Measurements from ENCODE around the gene ORAI2.
"Not testable (repeated sequence)": the region's sequence is repeated elsewhere in the genome, so short reads cannot be mapped to it uniquely, and the experiment has no call there.

The ORAI2 gene

GRCh38 chr7:102450242-102450641 lies 16.9 kb downstream of the ORAI2 start:
- no peak for DNase-seq

DNA sequence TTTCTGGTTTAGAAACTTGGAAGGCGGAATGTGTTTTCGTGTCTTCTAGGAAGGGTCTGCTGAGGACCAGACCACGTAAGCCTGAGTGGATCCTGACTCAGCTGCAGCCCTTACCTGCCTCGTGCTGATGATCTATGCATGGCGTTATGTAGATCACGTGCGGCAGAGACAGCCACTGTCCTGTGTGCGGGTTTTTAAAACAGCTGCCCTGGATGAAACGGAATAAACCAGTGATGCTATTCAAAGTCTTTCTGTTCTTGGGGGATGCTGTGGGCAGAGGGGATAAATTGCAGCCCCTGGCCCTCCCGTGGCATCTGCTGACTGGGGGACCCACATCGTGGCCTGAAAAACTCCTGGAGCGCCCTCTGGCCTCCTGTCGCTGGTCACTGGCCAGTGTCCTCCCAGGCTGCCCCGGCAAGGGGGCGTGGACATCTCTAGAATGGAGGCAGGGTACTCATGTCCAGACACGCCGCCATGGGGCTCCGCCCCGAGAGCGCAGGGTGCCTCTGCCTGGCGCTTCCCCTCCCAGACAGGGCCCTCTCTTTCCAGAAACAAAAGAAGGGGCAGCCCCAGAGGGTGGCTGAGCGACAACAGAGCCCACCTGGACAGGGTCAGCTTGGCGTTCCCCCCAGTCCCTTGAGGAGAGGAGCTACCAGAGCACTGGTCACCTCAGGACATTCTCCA lies 18.1 kb downstream of the ORAI2 start:
- DNase-seq: no peak

DNA sequence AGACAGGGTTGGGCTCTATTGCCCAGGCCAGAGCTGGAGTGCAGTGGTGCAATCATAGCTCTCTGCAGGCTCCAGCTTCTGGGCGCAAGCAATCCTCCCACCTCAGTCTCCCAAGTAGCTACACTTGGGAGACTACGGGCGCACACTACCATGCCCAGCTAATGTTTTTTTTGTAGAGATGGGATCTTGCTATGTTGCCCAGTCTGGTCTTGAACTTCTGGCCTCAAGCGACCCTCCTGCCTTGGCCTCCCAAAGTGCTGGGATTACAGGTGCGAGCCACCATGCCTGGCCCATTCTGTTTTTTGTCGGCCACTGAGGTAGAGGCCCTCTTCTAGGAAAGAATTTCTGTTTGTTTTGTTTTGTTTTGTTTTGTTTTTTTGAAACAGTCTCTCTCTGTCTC lies 19.1 kb downstream of the ORAI2 start:
- DNase-seq: no peak

DNA sequence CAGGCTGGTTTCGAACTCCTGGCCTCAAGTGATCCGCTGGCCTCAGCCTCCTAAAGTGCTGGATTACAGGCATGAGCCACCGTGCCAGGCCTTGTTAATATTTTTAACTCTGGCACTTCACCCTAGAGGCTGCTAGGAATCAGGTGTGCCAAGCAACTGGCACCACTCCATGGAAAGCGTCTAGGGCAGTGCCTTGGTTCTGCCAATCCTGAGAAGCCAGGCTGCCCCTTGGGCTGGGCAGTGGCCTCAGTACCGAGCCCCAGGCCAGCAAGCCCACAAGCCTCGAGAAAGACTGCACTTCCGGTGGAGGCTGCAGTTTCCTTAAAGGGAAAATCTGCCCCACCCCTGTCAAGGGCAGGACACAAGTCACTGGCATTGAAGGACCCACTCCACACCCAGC lies 19.9 kb downstream of the ORAI2 start:
- no peak for DNase-seq

- DNase-seq: peak; percentile 10
Observed at GRCh38 chr7:102454468-102454867, 21.1 kb downstream of the ORAI2 start.

GRCh38 chr7:102454932-102455331 lies 21.6 kb downstream of the ORAI2 start:
- DNase-seq: not testable (repeated sequence)

DNA sequence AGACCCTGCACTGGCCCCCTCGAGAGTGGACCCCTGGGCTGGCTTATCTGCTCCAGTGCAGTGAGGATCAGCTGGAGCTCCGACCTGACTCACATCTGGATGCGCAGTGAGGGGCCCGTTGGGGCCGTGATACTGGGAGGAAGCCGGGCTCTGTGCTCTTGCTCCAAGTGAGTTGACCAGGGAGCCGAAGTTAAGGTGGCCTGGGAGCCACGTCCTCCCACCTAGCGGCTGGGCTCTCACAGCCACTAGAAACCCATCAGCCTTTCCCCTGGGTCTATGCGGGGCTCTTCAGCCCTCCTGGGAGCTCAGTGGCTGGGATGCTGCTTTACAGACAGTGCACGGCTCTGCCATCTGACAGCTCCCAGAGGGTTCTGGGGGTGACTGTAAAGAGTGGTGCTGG lies 22.2 kb downstream of the ORAI2 start:
- DNase-seq: no peak

DNA sequence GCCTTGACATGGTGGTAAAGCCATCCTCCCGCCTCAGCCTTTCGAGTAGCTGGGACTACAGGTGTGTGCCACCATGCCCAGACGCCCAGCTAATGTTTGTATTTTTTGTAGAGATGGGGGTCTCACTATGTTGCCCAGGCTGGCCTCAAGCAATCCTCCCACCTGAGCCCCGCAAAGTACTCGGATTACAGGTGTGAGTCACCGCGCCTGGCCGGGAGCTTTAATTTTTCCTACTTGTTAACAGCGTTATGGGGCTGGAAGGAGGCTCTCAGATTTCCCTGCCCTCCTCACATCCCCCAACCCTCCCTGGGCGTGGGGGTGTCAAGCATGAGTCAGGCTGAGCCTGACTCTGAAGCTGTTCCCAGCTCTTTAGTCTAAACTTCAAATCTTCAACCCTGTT lies 23.0 kb downstream of the ORAI2 start:
- DNase-seq: no peak

GRCh38 chr7:102457352-102457924 lies 24.1 kb downstream of the ORAI2 start:
- no peak for DNase-seq

- no peak for DNase-seq
Observed at GRCh38 chr7:102459221-102459844, 26.0 kb downstream of the ORAI2 start.

DNA sequence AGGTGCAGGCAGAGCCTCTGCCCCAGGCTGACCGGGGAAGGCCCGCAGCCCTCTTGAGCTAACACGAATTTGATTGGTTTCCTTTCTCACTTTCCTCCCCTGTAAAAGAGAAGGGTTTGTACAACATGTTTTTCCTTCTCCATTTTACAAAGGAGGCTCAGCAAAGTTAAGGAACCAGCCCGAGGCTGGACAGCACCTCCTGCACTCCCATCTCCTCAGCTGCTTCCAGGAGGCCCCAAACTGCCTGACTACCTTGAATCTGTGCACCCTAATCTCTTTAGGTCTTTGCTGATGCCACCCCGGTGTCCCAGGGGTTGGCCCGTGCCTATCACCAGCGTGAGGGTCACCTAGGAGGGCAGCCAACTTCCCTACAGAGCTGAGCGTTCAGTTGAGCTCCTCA lies 27.1 kb downstream of the ORAI2 start:
- no peak for DNase-seq

GRCh38 chr7:102463841-102464576 lies 30.6 kb downstream of the ORAI2 start:
- no peak for DNase-seq

DNA sequence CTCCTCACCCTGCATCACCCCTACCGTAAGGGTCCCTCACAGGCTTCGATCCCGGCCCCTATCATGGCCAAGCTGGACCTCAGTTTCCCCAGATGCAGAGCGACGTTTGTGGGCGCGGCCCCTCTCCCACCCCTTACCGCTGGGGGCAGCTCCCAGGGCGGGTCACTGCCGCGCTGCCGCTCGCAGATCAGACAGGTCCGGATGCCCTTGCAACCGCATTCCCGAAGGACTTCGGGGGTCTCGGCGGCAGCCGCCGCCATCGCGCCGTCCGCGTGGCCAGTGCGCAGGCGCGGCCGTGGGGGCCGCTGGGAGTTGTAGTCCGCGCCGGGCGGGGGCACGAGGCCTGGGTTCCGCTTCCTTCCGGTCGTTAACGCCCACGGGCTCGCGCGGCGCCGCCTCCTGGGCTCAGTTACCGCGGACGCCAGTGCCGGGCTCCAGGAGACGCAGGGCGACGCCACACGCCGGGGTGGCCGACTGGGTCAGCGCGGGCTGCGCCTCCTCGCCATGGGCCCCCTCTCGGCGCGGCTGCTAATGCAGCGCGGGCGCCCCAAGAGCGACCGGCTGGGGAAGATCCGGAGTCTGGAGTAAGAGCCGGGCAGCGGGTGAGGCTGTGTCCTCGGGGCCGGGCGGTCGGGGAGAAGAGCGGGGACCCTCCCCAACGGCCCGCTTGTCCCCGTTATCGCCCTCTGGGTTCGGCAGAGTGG lies 31.4 kb downstream of the ORAI2 start, which contains the start of the genes ALKBH4 and LRWD1:
TSS of gene ALKBH4 (minus strand) at position 287 of the 704 bp plus-strand sequence. CDS start at position 260, 27 bp downstream.
TSS of gene LRWD1 (plus strand) at position 408 of the 704 bp plus-strand sequence. CDS start at position 505, 97 bp downstream.
- peak; percentile 58 for DNase-seq

- DNase-seq: no peak
Observed at GRCh38 chr7:102466097-102466496, 32.7 kb downstream of the ORAI2 start.

- DNase-seq: no peak
Observed at GRCh38 chr7:102467581-102468477, 34.5 kb downstream of the ORAI2 start.

DNA sequence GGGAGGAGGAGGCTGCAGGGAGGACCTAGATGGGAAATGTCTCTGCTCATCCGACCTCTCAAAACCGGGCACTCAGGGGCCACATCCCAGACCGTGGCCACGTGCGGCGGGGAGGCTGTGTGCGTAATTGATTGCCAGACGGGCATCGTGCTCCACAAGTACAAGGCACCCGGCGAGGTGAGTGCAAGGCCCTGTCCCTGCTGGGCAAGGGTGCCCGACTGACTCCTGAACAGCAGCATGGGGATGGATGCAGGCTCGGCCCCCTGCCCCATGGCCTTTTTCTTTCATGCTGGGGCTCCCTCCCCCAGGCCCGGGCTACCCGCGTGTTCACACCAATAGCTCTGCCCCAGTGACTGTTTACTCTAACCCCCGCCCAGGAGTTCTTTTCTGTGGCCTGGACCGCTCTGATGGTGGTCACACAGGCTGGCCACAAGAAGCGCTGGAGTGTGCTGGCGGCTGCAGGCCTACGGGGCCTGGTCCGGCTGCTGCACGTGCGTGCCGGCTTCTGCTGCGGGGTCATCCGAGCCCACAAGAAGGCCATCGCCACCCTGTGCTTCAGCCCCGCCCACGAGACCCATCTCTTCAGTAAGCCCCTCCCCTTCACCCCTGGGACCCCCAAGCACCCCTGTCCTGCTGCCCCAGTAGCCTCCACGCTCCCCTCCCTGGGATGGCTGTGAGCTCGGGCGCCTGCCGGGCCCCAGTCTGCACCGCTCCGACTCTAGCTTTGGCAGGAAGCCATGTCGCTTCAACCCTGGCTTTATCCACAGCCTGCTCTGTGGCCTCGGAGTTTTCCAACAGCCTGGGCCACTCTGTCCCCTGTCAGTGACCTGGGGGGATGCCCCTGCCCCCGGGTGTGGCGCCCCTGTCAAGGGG lies 35.3 kb downstream of the ORAI2 start:
- no peak for DNase-seq

DNA sequence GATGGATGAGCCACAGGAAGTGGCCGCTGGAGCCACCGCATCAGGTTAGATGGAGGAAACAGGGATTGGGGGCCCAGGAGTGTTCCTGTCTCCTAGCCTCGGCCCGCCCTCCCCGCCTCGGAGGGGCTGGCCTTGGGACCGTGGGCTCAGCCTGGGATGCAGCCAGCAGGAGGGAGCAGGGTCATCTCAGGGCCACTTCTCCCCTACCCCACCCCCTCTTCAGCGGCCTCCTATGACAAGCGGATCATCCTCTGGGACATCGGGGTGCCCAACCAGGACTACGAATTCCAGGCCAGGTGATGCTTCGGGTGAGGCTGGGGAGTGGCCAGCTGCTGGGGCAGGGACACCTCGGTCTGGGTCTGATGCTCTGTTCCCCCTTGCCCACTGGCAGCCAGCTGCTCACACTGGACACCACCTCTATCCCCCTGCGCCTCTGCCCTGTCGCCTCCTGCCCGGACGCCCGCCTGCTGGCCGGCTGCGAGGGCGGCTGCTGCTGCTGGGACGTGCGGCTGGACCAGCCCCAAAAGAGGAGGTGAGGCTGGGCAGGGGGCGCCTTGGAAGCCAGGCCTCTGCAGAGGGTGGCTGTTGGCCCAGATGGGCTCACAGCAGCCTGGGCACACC lies 36.1 kb downstream of the ORAI2 start:
- no peak for DNase-seq

- no peak for DNase-seq
Observed at GRCh38 chr7:102469972-102470825, 36.8 kb downstream of the ORAI2 start.

DNA sequence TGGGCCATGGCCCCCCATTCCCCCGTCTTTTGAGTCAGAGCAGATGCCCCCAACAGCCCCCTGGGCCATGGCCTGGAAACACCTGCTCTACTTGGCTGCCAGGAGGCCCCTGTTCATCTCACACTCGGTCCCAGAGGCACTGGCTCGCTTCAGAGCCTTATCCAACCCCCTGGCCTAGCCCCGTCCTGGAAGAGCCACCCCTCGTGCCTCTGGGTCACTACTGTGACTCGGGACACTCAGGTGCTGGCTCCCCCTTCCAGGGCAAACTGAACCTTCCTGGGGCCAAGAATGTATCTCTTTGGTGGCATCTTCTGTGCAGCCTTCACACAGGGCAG lies 38.4 kb downstream of the ORAI2 start:
- DNase-seq: no peak

All from DMS153 (cell line).